Stimulated activated CD4-positive, alpha-beta T cell treated with anti-CD3 and anti-CD28 coated beads, Interleukin-1b, Interleukin-23, amount 100 ng/mL, for 24 hours (primary cell): ENCODE data around the gene TGFBI.
"Not testable (repeated sequence)": the region's sequence is repeated elsewhere in the genome, so short reads cannot be mapped to it uniquely, and the experiment has no call there.

Experiments used
- DNase-seq, 4 experiments: peaks; one replicate each; pipeline ENCODE4 v3.0.0-alpha.2; 2020; ENCODE audit warnings: low read depth in 4 of 4, low spot score in 1 of 4

Gene TGFBI

GRCh38 chr5:136043968-136044610, 15.3 kb downstream of the TGFBI start:
- no peak for DNase-seq

GRCh38 chr5:136045026-136045425, 16.2 kb downstream of the TGFBI start:
- not testable (repeated sequence) for DNase-seq

GRCh38 chr5:136046246-136046645, 17.5 kb downstream of the TGFBI start:
- no peak for DNase-seq

- DNase-seq = no peak
Measured at GRCh38 chr5:136047858-136048257, 19.1 kb downstream of the TGFBI start.

GRCh38 chr5:136048966-136049365, 20.2 kb downstream of the TGFBI start:
- no peak for DNase-seq

- DNase-seq = no peak
Measured at GRCh38 chr5:136051486-136052220, 22.9 kb downstream of the TGFBI start.

GRCh38 chr5:136052692-136053335, 24.0 kb downstream of the TGFBI start:
- DNase-seq = no peak

- no peak for DNase-seq
Measured at GRCh38 chr5:136053336-136054141, 24.8 kb downstream of the TGFBI start.

GRCh38 chr5:136054142-136055019, 25.6 kb downstream of the TGFBI start:
- no peak for DNase-seq

GRCh38 chr5:136055612-136056309, 27.0 kb downstream of the TGFBI start:
- DNase-seq = no peak

- no peak for DNase-seq
Measured at GRCh38 chr5:136056336-136056735, 27.5 kb downstream of the TGFBI start.

GRCh38 chr5:136056771-136057335, 28.1 kb downstream of the TGFBI start:
- no peak for DNase-seq

GRCh38 chr5:136057401-136058038, 28.7 kb downstream of the TGFBI start:
- no peak for DNase-seq

GRCh38 chr5:136058039-136058971, 29.5 kb downstream of the TGFBI start:
- no peak for DNase-seq

GRCh38 chr5:136058972-136059354, 30.2 kb downstream of the TGFBI start:
- no peak for DNase-seq

- no peak for DNase-seq
Measured at GRCh38 chr5:136060963-136061362, 32.2 kb downstream of the TGFBI start.

GRCh38 chr5:136061630-136062365, 33.0 kb downstream of the TGFBI start:
- DNase-seq = no peak
